HG03378 (cell line): Measurements from ENCODE around the gene DSCAM.

Experiments
- ATAC-seq: cut with Tn5 transposase; IDR thresholded peaks from one replicate; pipeline ENCODE4 v1.9.1; 2021; ENCODE audit warnings: mild to moderate bottlenecking, moderate library complexity; ENCODE audit not compliant: unreplicated experiment

Gene DSCAM

DNA sequence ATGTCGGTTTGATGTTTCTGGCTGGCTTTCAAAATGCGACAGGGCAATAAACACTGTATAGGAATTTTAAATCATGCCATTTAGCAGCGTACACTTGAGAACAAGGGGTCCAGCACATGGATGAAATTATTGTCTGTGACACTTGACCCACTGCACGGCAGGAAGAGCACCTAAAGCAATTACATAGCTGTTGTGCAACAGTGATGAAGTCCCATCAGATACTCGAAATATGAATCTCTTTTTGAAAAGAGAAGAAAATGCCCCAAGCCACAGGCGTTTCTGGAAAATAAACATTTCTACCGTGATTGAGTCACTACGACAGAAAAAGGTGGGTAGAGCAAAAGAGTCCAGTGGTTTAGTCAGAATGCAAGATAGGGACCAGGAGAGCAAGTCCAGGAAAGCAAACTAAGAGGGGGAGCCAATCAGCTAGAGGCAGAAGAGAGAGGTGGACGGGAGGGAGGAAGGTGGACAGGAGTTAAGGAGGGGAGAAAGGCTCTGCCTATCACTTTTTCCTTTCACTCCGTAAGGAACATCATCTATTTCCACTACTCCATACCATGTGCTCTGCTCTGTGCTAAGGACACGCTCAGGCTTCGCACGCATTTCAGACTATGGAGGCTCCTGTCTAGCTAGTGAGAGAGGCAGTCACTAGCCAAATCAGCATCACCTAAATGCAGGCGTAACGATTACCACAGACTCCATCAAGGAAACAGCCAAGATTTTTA, 6.4 kb downstream of the DSCAM start:
- no peak for ATAC-seq

DNA sequence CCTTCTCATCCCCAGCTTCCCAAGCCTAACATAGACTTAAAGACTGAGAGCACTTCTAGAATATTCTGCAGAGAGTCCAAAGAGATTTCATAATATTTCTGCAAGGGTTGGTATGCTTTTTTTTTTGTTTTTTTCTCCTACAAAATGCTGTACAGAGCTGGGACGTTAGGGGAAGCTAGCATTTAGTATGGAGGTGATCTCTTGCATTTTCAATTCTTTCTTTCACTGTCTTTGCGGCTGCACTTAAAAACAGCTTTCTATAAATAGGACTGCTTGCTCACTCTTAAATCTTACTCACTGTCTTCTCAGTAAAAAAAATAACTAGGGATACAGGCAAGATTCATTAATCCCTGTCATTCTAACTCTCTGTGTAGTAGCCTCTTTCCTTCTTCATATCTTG, 7.4 kb downstream of the DSCAM start:
- no peak for ATAC-seq

DNA sequence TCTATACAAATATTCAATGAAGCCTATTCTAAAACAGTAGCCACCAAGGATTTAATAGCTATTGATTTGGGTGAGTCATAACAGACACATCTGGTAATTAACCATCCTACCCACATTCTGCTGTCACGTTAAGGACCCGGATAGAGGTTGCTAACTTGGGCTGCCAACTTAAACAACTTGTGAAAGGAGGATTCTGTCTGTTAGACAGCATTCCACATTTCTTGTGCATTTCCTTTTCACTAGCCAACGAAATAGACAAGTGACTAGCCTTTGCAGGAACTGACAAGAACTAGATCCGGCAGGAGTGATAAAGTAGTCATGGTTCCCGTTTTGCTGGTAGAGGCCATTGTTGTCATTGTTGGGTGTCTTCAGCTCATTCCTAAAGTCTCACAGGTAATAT, 9.5 kb downstream of the DSCAM start:
- no peak for ATAC-seq

DNA sequence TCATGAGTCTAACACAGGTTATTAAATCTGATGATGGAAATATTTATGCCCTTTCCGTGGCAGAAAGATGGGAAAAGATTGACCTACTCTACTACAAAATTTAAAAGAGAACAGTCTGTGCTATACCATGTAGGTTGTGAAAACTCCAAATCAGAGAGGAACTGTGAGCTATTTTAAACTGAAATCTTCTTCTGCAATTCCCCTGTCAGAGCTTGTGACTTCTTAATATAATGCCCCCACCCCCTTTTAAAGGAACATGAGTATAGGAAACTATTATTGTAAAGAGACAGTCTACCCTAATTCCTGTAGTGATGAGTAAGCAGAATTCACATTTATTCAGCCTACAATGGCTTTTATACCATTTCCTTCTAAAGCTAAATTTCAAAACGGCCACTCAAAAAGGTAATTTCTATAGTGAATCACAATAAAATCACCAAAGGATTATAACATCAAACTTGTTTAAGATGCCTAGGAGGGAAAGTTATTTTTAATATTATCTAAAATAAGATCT, 11.7 kb downstream of the DSCAM start:
- ATAC-seq = no peak

DNA sequence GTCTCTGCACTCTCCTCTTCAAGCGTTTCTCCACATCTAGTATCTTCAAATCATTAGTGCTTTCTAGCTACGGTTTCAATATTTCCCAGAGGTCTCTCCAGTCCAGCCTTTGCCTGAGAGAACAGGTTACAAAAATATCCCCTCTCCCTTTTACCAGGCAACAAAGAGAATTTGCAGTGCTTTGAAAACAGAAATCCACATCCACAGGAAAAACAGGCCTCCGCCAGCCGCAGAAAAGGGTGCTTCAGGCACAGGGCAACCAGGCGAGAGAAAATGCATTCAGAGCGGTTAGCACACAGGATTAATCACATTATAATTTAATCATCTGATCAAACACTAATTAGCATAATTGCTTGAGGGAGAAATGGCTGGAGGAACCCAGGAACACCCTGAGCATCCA, 13.8 kb downstream of the DSCAM start:
- no peak for ATAC-seq

DNA sequence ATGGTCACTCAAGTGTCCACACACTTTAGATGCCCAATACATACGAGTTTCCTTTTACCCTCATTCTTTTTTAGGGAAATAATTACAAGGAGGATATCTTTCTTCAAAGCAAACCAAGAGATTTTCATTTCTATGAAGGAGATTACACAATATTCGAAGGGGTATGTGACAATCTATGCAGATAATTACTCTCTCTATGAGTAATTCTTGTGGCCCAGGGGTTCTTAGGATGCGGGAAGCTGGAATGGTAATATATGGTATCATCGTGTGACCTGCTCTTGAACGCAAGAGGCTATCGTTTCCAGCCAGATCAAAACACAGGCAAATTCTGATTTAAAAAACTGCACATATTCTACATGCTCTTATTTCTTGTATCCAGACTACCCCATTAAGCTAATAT, 14.6 kb downstream of the DSCAM start:
- no peak for ATAC-seq

DNA sequence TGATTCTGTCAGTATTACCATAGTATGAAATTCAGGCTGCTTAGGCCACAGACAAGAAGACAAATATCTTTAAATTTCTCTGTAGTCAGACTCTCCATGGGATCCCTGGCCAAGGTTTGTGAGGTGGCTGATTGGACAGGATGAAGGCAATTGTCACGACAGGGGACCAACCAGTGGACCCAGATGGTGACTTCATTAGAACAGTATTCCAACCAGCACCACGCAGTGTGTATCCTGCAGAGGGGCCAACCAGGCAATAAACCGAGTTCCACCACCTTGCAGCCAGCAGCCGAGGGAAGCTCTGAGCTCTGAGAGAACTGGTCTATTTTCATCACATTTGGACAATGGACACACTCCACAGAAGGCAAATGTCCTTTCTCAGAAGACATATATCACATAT, 16.1 kb downstream of the DSCAM start:
- no peak for ATAC-seq

DNA sequence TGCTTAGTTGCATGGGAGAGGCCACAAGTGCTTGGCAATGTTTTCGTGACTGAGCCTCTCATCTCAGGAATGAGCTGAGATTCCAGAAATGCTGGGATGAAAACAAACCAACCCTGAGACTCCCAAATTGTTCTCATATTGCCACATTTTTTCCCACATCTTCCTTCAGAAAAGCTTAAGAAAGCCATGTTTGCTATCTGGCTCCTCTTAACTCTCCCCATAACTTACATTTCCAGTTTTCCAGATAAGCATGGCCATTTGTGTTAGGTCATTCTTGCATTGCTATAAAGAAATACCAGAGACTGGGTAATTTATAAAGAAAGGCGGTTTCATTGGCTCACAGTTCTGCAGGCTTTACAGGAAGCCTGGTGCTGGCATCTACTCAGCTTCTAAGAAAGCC, 17.2 kb downstream of the DSCAM start:
- ATAC-seq = no peak

DNA sequence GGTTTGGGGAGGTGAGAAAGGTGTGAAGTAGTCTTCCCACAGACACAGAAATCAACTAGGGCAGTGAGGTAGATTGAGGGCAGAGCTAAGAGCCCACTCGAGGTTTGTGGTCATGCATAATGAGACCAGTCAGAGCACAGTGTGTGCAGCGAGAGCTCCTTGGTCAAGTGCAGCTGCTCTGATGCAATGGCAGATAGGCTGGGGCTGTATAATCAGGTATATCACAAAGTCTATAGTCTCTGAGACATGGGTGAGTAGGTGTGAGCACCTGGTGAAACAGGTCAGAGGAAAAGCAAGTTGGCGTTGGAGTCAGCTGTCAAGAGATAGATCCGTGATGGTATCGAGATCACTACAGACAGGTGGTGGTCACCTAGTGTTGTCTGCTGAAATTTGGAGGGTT, 17.6 kb downstream of the DSCAM start:
- ATAC-seq = no peak

DNA sequence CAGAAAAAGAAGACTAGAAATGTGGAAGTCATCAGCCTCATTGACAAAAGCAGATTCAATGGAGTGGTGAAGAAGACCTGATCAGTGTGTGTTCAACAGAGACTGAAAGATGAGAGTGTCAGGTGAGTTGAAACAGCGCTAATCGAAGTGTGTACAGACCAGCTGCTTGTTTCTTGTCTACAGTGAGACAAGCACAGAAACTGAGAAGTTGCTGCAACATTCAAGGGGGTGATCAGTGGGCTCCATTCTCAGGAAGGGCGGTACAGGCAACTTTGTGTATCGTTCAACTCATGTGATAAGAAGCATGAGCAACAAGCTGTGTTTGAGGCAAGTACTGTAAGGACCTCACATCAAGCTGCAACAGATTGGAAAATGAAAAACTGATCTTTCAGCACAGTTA, 19.4 kb downstream of the DSCAM start:
- no peak for ATAC-seq

DNA sequence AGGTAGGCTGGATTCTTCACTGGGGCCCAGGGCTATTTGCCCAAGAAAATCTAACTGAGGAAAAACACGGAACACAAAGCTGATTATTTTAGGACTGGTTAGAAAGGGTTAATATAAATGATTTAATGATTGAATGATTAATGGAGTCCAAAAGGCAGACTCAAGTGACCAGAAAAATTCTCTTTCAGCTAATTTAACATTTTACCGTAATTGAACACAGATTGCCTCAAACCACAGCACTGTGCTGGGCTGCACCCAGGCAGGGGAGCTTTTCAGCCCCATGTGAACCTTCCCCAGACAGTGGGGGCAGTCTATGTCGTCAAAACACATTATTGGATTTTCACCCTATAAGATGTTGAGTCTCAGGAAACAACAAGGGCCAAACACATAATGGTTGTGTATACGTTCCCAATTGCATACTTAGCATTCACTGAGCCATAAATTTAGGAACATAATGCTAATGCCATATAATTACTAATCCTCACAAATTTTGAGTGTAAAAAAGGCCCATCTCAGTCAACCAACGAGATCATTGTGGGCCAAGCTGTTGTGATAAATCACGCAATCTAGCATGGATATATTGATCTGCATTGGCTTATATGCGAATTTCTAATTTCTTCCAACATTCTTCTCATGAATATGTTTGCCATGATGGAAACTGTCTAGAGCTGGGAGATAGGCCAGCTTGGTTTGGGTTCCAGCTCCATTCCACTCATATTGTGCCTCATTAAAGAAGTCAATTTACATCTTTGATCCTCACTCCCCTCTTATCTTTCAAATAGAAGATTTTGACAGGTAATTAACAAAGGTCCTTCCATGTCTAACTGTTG, 27.7 kb downstream of the DSCAM start:
- no peak for ATAC-seq

DNA sequence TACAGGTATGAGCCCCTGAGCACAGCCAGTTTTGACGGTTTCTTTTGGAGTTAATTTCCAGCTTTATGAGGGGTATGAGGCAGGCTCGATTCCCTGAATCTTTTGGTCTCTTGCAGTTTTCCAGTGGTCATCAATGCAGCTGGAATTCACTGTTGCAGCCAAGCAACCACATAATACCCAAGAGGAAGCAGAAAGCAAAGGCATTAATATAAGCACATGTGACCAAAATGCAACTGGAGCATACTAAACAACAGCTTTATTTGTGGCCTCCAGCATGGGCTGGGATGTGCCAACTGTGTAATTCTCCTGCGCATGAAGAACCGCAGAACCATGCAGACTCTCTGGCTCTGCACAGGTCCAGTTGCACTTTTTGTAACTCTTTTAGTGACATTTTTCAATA, 33.0 kb downstream of the DSCAM start:
- ATAC-seq = no peak

DNA sequence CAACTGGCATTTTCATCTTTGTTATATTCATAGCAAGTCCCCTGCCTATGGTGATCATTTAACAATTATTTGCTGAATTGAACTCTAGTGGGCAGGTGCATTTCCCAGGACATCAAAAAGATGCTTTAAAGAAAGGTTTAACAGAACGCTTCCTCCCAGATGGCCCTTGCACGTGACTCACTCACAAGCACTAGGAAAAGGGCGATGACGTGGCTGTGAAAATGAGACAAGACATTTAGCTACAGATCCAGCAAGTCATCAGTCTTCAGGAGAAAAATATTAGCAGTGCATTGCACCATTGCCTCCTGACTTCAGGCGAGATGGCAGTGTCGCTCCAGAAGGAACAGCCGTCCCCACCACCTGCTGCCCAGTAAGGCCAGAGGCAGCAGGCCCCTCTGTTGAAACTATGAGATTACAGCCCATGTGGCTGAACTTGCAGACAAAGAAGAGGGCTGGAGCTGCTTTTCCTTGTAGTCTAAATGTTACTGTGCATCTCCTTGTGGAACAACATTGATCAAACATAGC, 37.2 kb downstream of the DSCAM start:
- no peak for ATAC-seq

DNA sequence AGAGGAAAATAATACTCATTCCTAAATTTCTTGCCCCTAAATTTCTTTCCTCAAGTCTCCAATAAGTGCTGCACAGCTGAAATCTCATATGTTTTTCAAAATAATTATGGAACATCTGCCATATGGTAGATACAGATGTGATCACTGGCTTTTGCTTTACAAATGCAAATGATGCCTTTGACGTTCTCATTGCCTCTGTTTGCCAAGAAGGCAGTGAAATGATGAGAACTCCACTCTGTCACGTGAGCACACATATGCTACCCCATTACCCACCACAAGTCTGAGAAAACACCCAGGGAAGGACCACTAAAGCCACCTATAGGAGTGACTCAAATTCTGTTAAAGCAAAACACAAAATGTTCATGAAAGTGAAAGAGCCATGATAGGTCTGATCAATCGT, 43.9 kb downstream of the DSCAM start:
- no peak for ATAC-seq

DNA sequence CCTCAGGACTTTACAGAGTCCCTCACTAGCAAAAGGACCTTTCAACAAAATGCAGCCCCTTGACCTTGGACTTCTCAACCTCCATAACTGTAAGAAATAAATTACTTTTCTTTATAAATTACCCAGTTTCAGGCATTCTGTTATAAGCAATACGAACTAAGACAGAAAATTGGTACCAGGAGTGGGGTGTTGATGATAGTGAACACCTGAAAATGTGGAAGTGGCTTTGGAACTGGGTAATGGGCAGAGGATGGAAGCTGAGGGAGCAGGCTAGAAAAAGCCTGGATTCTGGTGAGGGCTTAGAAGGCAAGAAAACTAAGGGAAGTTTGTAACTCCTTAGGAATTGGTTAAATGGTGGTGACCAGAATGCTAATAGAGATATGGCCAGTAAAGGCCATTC, 46.8 kb downstream of the DSCAM start:
- no peak for ATAC-seq

DNA sequence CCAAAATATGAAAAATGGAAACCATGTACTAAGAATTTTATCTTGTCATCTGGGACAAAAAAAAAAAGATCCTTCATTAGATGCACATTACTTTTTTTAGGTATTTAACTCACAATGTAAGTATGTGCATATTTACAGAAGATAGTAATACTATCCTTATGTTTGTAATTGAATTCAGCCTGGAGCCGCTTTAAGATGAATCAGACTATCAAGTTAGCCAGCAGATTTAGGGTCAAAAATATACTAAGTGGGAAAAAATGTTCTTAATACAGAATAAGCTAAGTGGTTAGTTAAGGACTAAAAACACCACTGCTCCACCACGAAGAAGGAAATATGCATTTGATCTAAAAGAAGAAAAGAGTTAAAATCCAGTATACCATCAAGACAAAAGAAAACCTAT, 49.1 kb downstream of the DSCAM start:
- no peak for ATAC-seq

DNA sequence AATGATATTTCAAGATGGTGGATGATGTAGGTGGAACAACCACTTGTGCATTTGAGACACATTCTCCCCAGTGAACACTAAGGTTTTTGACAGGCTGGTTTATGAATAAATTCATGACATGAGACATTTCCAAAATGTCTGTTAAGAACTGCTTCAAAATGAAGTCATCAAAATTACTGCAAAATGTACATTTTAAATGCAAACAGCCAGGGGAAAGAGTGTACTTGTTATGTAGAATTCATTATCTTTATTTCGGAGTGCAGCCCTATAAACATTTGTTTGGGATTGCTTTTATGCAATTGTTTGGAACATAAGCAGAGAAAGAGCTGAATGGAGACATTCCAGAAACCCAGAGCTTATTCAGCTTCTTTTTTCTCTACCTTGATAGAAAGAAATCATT, 49.5 kb downstream of the DSCAM start:
- no peak for ATAC-seq

DNA sequence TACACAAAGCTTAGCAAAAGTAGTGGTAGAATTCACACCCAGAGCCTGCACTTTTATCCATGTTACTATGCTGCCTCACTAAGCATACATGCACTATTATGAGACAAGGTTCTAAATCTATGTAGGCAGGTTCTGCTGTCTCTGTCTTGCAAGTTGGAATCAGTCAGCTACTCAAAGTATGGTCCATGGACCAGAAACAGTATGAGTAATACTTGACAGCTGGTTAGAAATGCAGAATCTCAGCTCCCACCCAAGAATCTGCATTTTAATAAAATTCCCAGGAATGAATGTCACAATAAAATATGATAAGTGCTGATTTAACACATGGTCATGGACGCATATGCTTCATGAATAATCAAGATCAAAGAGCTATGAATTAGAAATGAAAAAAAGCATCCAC, 50.5 kb downstream of the DSCAM start:
- ATAC-seq = no peak

DNA sequence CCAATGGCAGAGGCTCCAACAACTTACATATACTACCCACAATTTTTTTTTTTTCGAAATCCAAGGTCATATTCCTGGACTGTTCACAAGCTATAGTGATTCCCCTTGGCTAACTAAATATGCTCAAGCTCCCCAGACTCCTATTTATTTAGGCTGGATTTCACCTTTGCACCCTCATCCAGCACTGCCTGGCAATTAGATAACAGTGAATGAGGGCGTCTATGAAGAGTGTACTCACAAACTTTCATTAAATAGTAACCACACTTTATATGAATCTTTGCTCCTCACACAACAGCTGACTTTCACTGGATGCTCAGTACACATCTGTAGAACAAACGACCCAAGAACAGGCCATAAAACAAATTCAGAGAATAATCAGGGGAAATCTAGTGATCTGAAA, 51.6 kb downstream of the DSCAM start:
- ATAC-seq = no peak

DNA sequence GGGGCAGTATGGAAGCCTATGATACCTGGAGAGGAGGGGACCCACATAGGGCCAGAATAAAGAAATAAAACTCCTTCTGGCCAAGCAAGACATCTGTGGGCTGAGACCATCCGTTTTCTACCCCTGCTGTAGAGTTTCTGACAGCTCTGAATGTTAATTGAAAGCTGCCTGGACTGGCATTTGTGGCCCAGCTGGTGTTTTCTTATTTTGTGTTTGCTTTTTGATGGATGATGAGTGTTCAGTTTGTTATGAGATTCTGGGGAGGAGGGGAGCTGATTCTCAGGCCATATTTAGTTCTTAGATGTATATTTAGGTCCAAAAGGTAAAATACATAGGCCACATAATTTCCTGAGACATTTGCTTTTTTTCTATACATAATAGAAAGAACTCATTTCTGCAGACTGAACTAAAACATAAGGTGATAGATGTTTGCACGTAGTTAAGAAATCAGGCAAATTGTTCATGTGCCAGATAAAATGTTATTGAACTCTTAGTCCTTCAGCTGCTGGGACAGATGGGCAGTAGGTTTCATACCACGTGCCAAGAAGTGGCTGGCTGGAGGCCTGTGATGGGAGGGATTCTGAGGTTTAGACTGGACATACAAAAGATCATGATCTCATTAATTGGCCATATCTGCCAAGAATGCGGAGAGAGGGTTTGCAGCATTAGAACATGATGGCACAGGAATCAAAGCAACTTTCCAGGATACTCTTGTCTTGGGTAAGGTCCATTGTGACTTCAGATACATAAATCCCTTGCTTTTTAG, 54.1 kb downstream of the DSCAM start:
- ATAC-seq = no peak

DNA sequence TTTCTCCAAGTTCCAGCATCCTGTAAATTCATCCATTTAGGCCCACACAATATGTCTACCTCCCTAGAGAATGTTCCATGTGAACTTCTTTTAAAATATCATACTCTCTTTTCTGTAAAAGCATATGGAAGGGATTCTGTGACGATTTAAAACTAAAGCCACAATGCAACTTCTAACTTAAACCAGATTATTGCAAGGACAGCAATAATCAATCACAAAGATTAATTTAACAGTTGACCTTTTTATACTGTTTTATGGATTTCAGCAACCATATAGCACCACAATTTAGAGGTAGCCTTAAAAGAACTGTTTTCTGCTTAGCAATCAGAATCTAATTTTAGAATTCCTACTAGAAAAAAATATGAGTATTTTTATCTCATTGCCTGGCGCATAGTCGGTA, 58.3 kb downstream of the DSCAM start:
- no peak for ATAC-seq
